Right lobe of liver (tissue), 6 donors: ENCODE measurements around the gene GSTCD. TPM values are rescaled to one million over a fixed set of nuclear protein-coding genes. Genes with fewer than 3 reads are reported as not detected.
"Not testable (repeated sequence)": the region's sequence is repeated elsewhere in the genome, so short reads cannot be mapped to it uniquely, and the experiment has no call there.

Experiments
- ATAC-seq, 4 donors: fragments of 200-7000 bp; cut with Tn5 transposase; one replicate each; pipeline ENCODE4 v1.9.1; 2020; ENCODE audit warnings: mild to moderate bottlenecking in 4 of 4, moderate library complexity in 4 of 4
- DNase-seq, 3 donors: peaks; one replicate each; pipeline ENCODE4 v3.0.0-alpha.2; 2020
- H3K27ac ChIP-seq, 3 donors: fragments of 200-600 bp; one replicate each; pipeline ENCODE4 v1.8.0; 2022
- H3K27me3 ChIP-seq, 2 donors: fragments of 200-600 bp; one replicate each; pipeline ENCODE4 v1.8.0; 2022
- H3K36me3 ChIP-seq, 4 donors: fragments of 200-600 bp; sonication (generic) in 1 of 4; one replicate each; pipeline versions ENCODE4 v1.5.1 to v1.8.0; 2017 to 2022; ENCODE audit warnings: control low read depth in 1 of 4
- H3K4me1 ChIP-seq, 4 donors: fragments of 200-600 bp; sonication (generic) in 1 of 4; one replicate each; pipeline versions ENCODE4 v1.5.1 to v1.8.0; 2017 to 2022; ENCODE audit warnings: control low read depth in 1 of 4
- H3K4me3 ChIP-seq, 3 donors: fragments of 200-600 bp; one replicate each; pipeline ENCODE4 v1.8.0; 2022
- H3K9me3 ChIP-seq, 4 donors: fragments of 200-600 bp; sonication (generic) in 1 of 4; one replicate each; pipeline versions ENCODE4 v1.5.1 to v1.8.0; 2017 to 2022; ENCODE audit warnings: control low read depth in 1 of 4
- CTCF ChIP-seq, 4 donors: fragments of 200-600 bp in 3 of 4; fragments of 450-650 bp in 1 of 4; IDR thresholded peaks; one replicate each; pipeline versions ENCODE4 v1.5.1 to v1.8.0; 2016 to 2022; ENCODE audit warnings: antibody characterized with exemption in 4 of 4, mild to moderate bottlenecking in 2 of 4
- POLR2A ChIP-seq: fragments of 450-650 bp; IDR thresholded peaks from one replicate; pipeline ENCODE4 v1.6.1; 2017; ENCODE audit warnings: antibody characterized with exemption, mild to moderate bottlenecking
- WGBS: methylation state at CpG from one replicate; pipeline ENCODE4 v1.1.6; 2018; ENCODE audit warnings: low coverage, low lambda C conversion rate; ENCODE audit not compliant: insufficient coverage; ENCODE audit errors: missing lambda C conversion rate; 5-methylcytosine and 5-hydroxymethylcytosine counted together
- intact Hi-C, 2 donors: fragments of 100-400 bp; cut with DNase I; formaldehyde crosslinking; loops; one replicate each; pipeline versions ENCODE4 v1.11.2 to v1.14.1; 2022
- total RNA-seq, 6 experiments: library from RNA; depleted of rRNA in 2 of 6; stranded (reverse); fragments of >200 nt in 2 of 6; fragmentation: NEBNext Ultra II Directional in 3 of 6; extraction: Animal tissue kit (Norgen Biotek cat#: 25700) in 3 of 6; gene quantifications; one replicate each; pipeline versions ENCODE4 v1.1.0 to v1.2.4, GENCODE V29; 2016 to 2023
- donor health status: DM: no; HTN: yes; CAD: no.
- donor health status: DM: no; HTN: no; CAD: no.
- donor health status: DM: no; HTN: no; CAD: no.
- donor health status: DM: no; HTN: yes; CAD: no.
- donor health status: DM: no; HTN: yes; CAD: no.

GSTCD gene
- total RNA-seq, 6 experiments from 2014 or later: 2.6 to 11.0 (median 3.6) TPM

- Histone ChIP-seq H3K4me1 (no peaks in the 10 kb centered on the region), H3K9me3 (no peaks in the 10 kb centered on the region), H3K36me3 (no peaks in the 10 kb centered on the region), H3K27ac (no peak overlapping the region), H3K27me3 (no peaks in the 10 kb centered on the region), H3K4me3 (no peak overlapping the region)
- intact Hi-C loops: no loop called here
- 93% methylated on average over 3 of the region's 5 CpGs for WGBS
- DNase-seq (no peak), ATAC-seq (no peak)
- no peak for TF ChIP-seq POLR2A
- TF ChIP-seq CTCF (IDR thresholded peaks at IDR 0.05): no peak
These were observed 132.0 kb downstream of the GSTCD start for GRCh38 chr4:105840426-105841174.

- DNase-seq (no peak), ATAC-seq (no peak)
- Histone ChIP-seq H3K9me3 (no peaks in the 10 kb centered on the region), H3K4me1 (no peaks in the 10 kb centered on the region), H3K27me3 (no peaks in the 10 kb centered on the region), H3K4me3 (no peak overlapping the region), H3K36me3 (no peaks in the 10 kb centered on the region), H3K27ac (no peak overlapping the region)
- intact Hi-C loops: no loop called here
- TF ChIP-seq CTCF (IDR thresholded peaks at IDR 0.05): no peak
- no peak for TF ChIP-seq POLR2A
- 93% methylated on average over 2 of the region's 2 CpGs for WGBS
These were observed 135.4 kb downstream of the GSTCD start for GRCh38 chr4:105843941-105844340.

- Histone ChIP-seq H3K27me3 (no peaks in the 10 kb centered on the region), H3K9me3 (no peaks in the 10 kb centered on the region), H3K36me3 (no peaks in the 10 kb centered on the region), H3K4me3 (no peak overlapping the region), H3K27ac (no peak overlapping the region), H3K4me1 (no peaks in the 10 kb centered on the region)
- no peak for DNase-seq
- intact Hi-C loops: no loop called here
- WGBS: 92% methylated on average over 3 of the region's 3 CpGs
- TF ChIP-seq CTCF (IDR thresholded peaks at IDR 0.05): no peak
- TF ChIP-seq POLR2A: no peak
- ATAC-seq: no peak
These were observed 137.0 kb downstream of the GSTCD start for GRCh38 chr4:105845559-105845958.

GRCh38 chr4:105848359-105848758 lies 139.8 kb downstream of the GSTCD start:
- WGBS: 93% methylated on average over 6 of the region's 6 CpGs
- H3K4me1 ChIP-seq, H3K4me3 ChIP-seq, H3K27me3 ChIP-seq, ATAC-seq, H3K36me3 ChIP-seq, H3K9me3 ChIP-seq, DNase-seq, intact Hi-C loops, H3K27ac ChIP-seq: not testable (repeated sequence)

GRCh38 chr4:105851196-105851595 lies 142.6 kb downstream of the GSTCD start:
- 83% methylated on average over 3 of the region's 3 CpGs for WGBS
- ATAC-seq: peak in 1 of 4 donors; percentile 48
- H3K9me3 ChIP-seq: no peaks in the 10 kb centered on the region
- no peak overlapping the region for H3K27ac ChIP-seq
- H3K36me3 ChIP-seq: no peaks in the 10 kb centered on the region
- no peak overlapping the region for H3K4me3 ChIP-seq
- H3K27me3 ChIP-seq: no peaks in the 10 kb centered on the region
- intact Hi-C loops: no loop called here
- no peak for DNase-seq
- TF ChIP-seq POLR2A (no peak), CTCF (IDR thresholded peaks at IDR 0.05) (no peak)
- no peaks in the 10 kb centered on the region for H3K4me1 ChIP-seq

GRCh38 chr4:105852230-105852629 lies 143.6 kb downstream of the GSTCD start:
- H3K4me1 ChIP-seq, H3K4me3 ChIP-seq, H3K9me3 ChIP-seq, H3K27ac ChIP-seq, ATAC-seq, H3K27me3 ChIP-seq, DNase-seq, intact Hi-C loops, H3K36me3 ChIP-seq: not testable (repeated sequence)
- 90% methylated on average over 2 of the region's 2 CpGs for WGBS
